ENCODE data around the gene CTBP2. TPM values are rescaled to one million over a fixed set of nuclear protein-coding genes. Genes with fewer than 3 reads are reported as not detected.

Gene CTBP2
- total and polyA plus RNA-seq, 11 donors = 10.1 to 45.5 (median 29.1) TPM

GRCh38 chr10:125056161-125057132, 103.9 kb downstream of the CTBP2 start:
- no peaks in the 10 kb centered on the region for H3K9me3 ChIP-seq
- peak overlapping the region in 3 of 12 donors; percentile 10 to 32 (median 26) for H3K4me3 ChIP-seq
- H3K36me3 ChIP-seq = peaks cover 0 to 8% (median 0%) of the 10 kb centered on the region in 9 donors
- WGBS, 4 donors = 64 to 74% (median 71%) methylated on average over 19 to 21 of the region's 21 CpGs
- H3K27ac ChIP-seq = peak overlapping the region; percentile 72 to 92 (median 87)
- ATAC-seq (peak in 1 of 4 donors; percentile 2), DNase-seq (no peak)
- peaks cover 24 to 95% (median 69%) of the 10 kb centered on the region in 12 donors for H3K4me1 ChIP-seq
- TF ChIP-seq POLR2A (IDR thresholded peaks at IDR 0.05) (no peak), CTCF (IDR thresholded peaks at IDR 0.05) (no peak)
- H3K27me3 ChIP-seq = no peaks in the 10 kb centered on the region
- intact Hi-C loops (cut with DNase I) = loop anchor here in 4 of 10 donors (2.0 to 10.0 kb wide), 5 partner anchors 39 to 101 kb away; no protein-coding TSS in a partner anchor

- 62 to 78% (median 72%) methylated on average over 5 of the region's 5 CpGs for WGBS, 4 donors
- H3K9me3 ChIP-seq = no peaks in the 10 kb centered on the region
- intact Hi-C loops (cut with DNase I) = loop anchor here in 4 of 10 donors (5.0 to 10.0 kb wide), 4 partner anchors 38 to 102 kb away; no protein-coding TSS in a partner anchor
- H3K36me3 ChIP-seq = peaks cover 0 to 8% (median 0%) of the 10 kb centered on the region in 9 donors
- no peaks in the 10 kb centered on the region for H3K27me3 ChIP-seq
- no peak overlapping the region for H3K4me3 ChIP-seq
- ATAC-seq = no peak
- peak overlapping the region in 8 of 12 donors; percentile 15 to 90 (median 80) for H3K27ac ChIP-seq
- H3K4me1 ChIP-seq = peaks cover 20 to 93% (median 59%) of the 10 kb centered on the region in 12 donors
- TF ChIP-seq POLR2A (IDR thresholded peaks at IDR 0.05) (no peak), CTCF (IDR thresholded peaks at IDR 0.05) (no peak)
- DNase-seq = no peak
Observed at GRCh38 chr10:125055446-125055845, 104.9 kb downstream of the CTBP2 start.

DNA sequence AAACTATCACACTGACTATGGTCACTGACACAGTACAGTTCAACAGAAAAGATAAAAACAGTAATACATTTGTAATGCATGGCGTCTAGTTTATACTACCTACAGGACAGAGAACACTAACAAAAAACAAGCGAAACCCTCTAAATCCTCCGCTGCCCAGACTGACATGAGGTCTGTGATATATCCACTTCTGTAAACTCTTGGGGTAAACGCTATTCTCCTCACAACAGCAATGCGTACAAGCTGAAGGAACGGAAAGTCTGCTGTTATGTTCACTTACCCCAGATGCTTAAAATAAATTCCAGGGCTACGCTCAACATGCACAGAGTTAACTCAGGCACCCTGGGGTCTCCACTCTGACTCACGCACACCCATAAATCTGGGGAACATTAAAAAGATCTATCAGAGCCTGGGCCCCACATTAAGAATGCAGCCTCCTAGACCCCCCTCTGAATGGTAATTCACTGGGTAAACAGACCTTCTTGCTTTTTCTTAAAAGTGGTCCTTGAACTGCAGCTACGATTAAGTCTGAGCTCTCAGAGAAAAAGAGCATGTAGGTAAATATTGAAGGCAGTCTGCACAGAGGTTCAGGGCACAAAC, 105.6 kb downstream of the CTBP2 start:
- H3K4me1 ChIP-seq = peaks cover 20 to 88% (median 55%) of the 10 kb centered on the region in 12 donors
- DNase-seq = no peak
- H3K27ac ChIP-seq = peak overlapping the region in 3 of 12 donors; percentile 87 to 90 (median 88)
- no peak for TF ChIP-seq POLR2A (IDR thresholded peaks at IDR 0.05)
- no peak for TF ChIP-seq CTCF (IDR thresholded peaks at IDR 0.05)
- no peaks in the 10 kb centered on the region for H3K27me3 ChIP-seq
- ATAC-seq = no peak
- H3K9me3 ChIP-seq = no peaks in the 10 kb centered on the region
- WGBS, 4 donors = 90 to 91% (median 91%) methylated on average over 9 of the region's 9 CpGs
- intact Hi-C loops (cut with DNase I) = loop anchor here in 4 of 10 donors (5.0 to 10.0 kb wide), 4 partner anchors 37 to 103 kb away; no protein-coding TSS in a partner anchor
- H3K36me3 ChIP-seq = peaks cover 0 to 8% (median 0%) of the 10 kb centered on the region in 9 donors
- H3K4me3 ChIP-seq = no peak overlapping the region
